Hepatocyte (in vitro differentiated cells): ENCODE data around the gene RASAL2.

Experiments
- CTCF ChIP-seq: fragments of 200-600 bp; sonication (generic); IDR thresholded peaks from 2 replicates; pipeline ENCODE4 v1.5.1; 2016; ENCODE audit warnings: antibody characterized with exemption, mild to moderate bottlenecking; ENCODE audit not compliant: poor library complexity
- EZH2 ChIP-seq: fragments of 200-600 bp; sonication (generic); IDR thresholded peaks from 2 replicates; pipeline ENCODE4 v1.6.1; 2016; ENCODE audit warnings: antibody characterized with exemption, mild to moderate bottlenecking, borderline replicate concordance

DNA sequence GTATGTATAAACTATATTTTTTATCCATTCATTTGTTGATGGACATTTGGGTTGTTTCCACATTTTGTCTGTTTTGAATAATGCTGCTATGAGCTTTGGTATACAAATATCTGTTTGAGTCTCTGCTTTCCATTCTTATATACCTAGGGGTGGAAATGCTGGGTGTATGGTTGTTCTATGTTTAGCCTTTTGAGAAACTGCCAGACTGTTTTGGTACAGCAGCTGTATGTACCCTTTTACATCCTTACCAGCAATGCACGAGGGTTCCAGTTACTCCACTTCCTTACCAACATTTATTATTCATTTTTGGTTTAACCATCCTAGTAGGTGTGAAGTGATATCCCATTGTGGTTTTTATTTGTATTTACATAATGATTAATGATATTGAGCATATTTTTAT is 13.9 kb downstream of the RASAL2 start:
- no peak for TF ChIP-seq CTCF
- TF ChIP-seq EZH2, result no peak
